A549 (cell line): ENCODE measurements around the gene TNFRSF13B. TPM values are rescaled to one million over a fixed set of nuclear protein-coding genes. Genes with fewer than 3 reads are reported as not detected.

Source experiments
- ATAC-seq, 2 experiments: fragments of 200-7000 bp in 1 of 2; fragments of >200 bp in 1 of 2; cut with Nextera tagmentation in 1 of 2; cut with Tn5 transposase in 1 of 2; 3 replicates each; pipeline versions ENCODE4 v1.8.0 to v1.9.1; 2018 to 2020; ENCODE audit warnings: mild to moderate bottlenecking in 1 of 2, moderate library complexity in 1 of 2
- CTCF ChIA-PET: fragments of 300-600 bp; sonication (Branson Sonifier 250); formaldehyde crosslinking; extraction: SDS; loops from one replicate; lab custom pipeline; 2021; ENCODE audit warnings: antibody characterized with exemption, inconsistent platforms; lab: Yijun Ruan, JAX
- POLR2A ChIA-PET: fragments of 350-600 bp; formaldehyde crosslinking; extraction: SDS; loops from one replicate; lab custom pipeline; 2021; ENCODE audit warnings: antibody characterized with exemption, inconsistent platforms; lab: Yijun Ruan, JAX
- DNase-seq, 2 experiments: peaks; one replicate each; pipeline versions ENCODE4 v3.0.0 to v3.0.0-alpha.2; 2011 to 2016; ENCODE audit warnings: low read depth in 1 of 2, low spot score in 1 of 2
- FAIRE-seq: peaks from 2 replicates; lab custom pipeline; 2011; peaks lifted over from hg19 to GRCh38; lab: Jason Lieb, UNC
- H3K27ac ChIP-seq, 2 experiments: fragments of >200 bp; sonication (Bioruptor Twin); formaldehyde crosslinking; 3 replicates each; pipeline ENCODE4 v1.5.1; 2016 to 2017
- H3K4me1 ChIP-seq: fragments of >200 bp; sonication (Bioruptor Twin); formaldehyde crosslinking; 3 replicates; pipeline ENCODE4 v1.6.1; 2016
- H3K4me2 ChIP-seq: fragments of >200 bp; sonication (Bioruptor Twin); formaldehyde crosslinking; 3 replicates; pipeline ENCODE4 v1.6.1; 2016
- H3K4me3 ChIP-seq: fragments of >200 bp; sonication (Bioruptor Twin); formaldehyde crosslinking; 3 replicates; pipeline ENCODE4 v1.5.1; 2016
- H3K9me3 ChIP-seq: fragments of >200 bp; sonication (Bioruptor Twin); formaldehyde crosslinking; 3 replicates; pipeline ENCODE4 v1.6.1; 2016
- BHLHE40 ChIP-seq: IDR thresholded peaks from 2 replicates; pipeline ENCODE4 v1.6.1; 2012; ENCODE audit warnings: low read depth, low read length, inconsistent platforms
- CEBPB ChIP-seq, 2 experiments: fragments of >200 bp in 1 of 2; sonication (Bioruptor Twin) in 1 of 2; formaldehyde crosslinking in 1 of 2; IDR thresholded peaks; 2 replicates each; pipeline ENCODE4 v1.6.1; 2012 to 2016
- HEYL ChIP-seq: fragments of 250-450 bp; sonication (Bioruptor Pico); IDR thresholded peaks from 2 replicates; pipeline ENCODE4 v1.8.0; 2021; ENCODE audit warnings: mild to moderate bottlenecking, moderate library complexity
- KDM1A ChIP-seq: fragments of 200-600 bp; sonication (generic); IDR thresholded peaks from 2 replicates; pipeline ENCODE4 v1.6.1; 2016; ENCODE audit warnings: low read depth, mild to moderate bottlenecking
- KDM5A ChIP-seq: fragments of 200-600 bp; sonication (generic); IDR thresholded peaks from 2 replicates; pipeline ENCODE4 v1.6.1; 2016; ENCODE audit warnings: antibody characterized with exemption, mild to moderate bottlenecking
- MAFK ChIP-seq: fragments of 450-650 bp; IDR thresholded peaks from 2 replicates; pipeline ENCODE4 v1.6.1; 2014; ENCODE audit not compliant: partially characterized antibody
- MAZ ChIP-seq: fragments of 150-350 bp; IDR thresholded peaks from 2 replicates; pipeline ENCODE4 v1.6.1; 2014; ENCODE audit warnings: antibody characterized with exemption, low read depth, low read length, borderline replicate concordance
- PHF8 ChIP-seq: fragments of 200-600 bp; sonication (generic); IDR thresholded peaks from 2 replicates; pipeline ENCODE4 v1.6.1; 2016; ENCODE audit warnings: low read depth, mild to moderate bottlenecking, antibody characterized with exemption, moderate library complexity, borderline replicate concordance
- RAD21 ChIP-seq, 2 experiments: fragments of >200 bp in 1 of 2; sonication (Bioruptor Twin) in 1 of 2; formaldehyde crosslinking in 1 of 2; IDR thresholded peaks in 1 of 2; conservative IDR thresholded peaks in 1 of 2; 2 replicates in 1 of 2; 3 replicates in 1 of 2; pipeline ENCODE4 v1.6.1; 2012 to 2018; ENCODE audit warnings: inconsistent platforms in 1 of 2
- RCOR1 ChIP-seq: fragments of 150-350 bp; IDR thresholded peaks from 2 replicates; pipeline ENCODE4 v1.6.1; 2014; ENCODE audit warnings: antibody characterized with exemption, low read length, low read depth
- RNF2 ChIP-seq: fragments of 200-600 bp; sonication (generic); IDR thresholded peaks from 2 replicates; pipeline ENCODE4 v1.6.1; 2016; ENCODE audit warnings: low read depth, mild to moderate bottlenecking, antibody characterized with exemption, moderate library complexity, borderline replicate concordance
- SREBF2 ChIP-seq: fragments of 450-650 bp; IDR thresholded peaks from 2 replicates; pipeline ENCODE4 v1.6.1; 2014; ENCODE audit warnings: mild to moderate bottlenecking, moderate library complexity
- TFCP2L1 ChIP-seq: fragments of 250-450 bp; sonication (Bioruptor Pico); IDR thresholded peaks from 2 replicates; pipeline ENCODE4 v1.5.0; 2021; ENCODE audit warnings: mild to moderate bottlenecking
- ZC3H11A ChIP-seq: fragments of 450-650 bp; IDR thresholded peaks from 2 replicates; pipeline ENCODE4 v1.6.1; 2014; ENCODE audit warnings: antibody characterized with exemption, mild to moderate bottlenecking
- ZNF302 ChIP-seq: fragments of 250-450 bp; sonication (Bioruptor Pico); IDR thresholded peaks from 2 replicates; pipeline ENCODE4 v1.9.0; 2021; ENCODE audit warnings: inconsistent platforms, mild to moderate bottlenecking, moderate library complexity
- ZSCAN20 ChIP-seq: fragments of 250-450 bp; sonication (Bioruptor Pico); IDR thresholded peaks from 2 replicates; pipeline ENCODE4 v1.8.0; 2022; ENCODE audit warnings: mild to moderate bottlenecking, moderate library complexity
- WGBS: methylation state at CpG from one replicate; pipeline ENCODE4 v1.1.6; 2017; ENCODE audit errors: missing lambda C conversion rate; 5-methylcytosine and 5-hydroxymethylcytosine counted together
- polyA plus RNA-seq, 4 experiments: library from polyadenylated mRNA; depleted of rRNA in 3 of 4; stranded (reverse); fragments of >200 nt; fragmentation: RNase III in 1 of 4; extraction: RNeasy Plus Mini Kit Qiagen cat#74134 plus additional on column Dnase treatment in 1 of 4; gene quantifications; 2 replicates in 3 of 4; 3 replicates in 1 of 4; pipeline ENCODE4 v1.2.3, GENCODE V29; 2011 to 2017
- TF ChIP-seq, protein P1 (sequence below): IDR thresholded peaks from 2 replicates; pipeline ENCODE4 v1.6.1; 2012
- TF ChIP-seq, protein P2 (sequence below): fragments of 450-650 bp; IDR thresholded peaks from 2 replicates; pipeline ENCODE4 v1.6.1; 2014; ENCODE audit warnings: antibody characterized with exemption
- TF ChIP-seq, protein P3 (sequence below): fragments of 250-450 bp; sonication (Bioruptor Pico); IDR thresholded peaks from 2 replicates; pipeline ENCODE4 v1.5.0; 2020; ENCODE audit warnings: low read depth, mild to moderate bottlenecking, moderate library complexity
- TF ChIP-seq, protein P4 (sequence below): fragments of 250-450 bp; sonication (Bioruptor Pico); IDR thresholded peaks from 2 replicates; pipeline ENCODE4 v1.5.0; 2021; ENCODE audit warnings: mild to moderate bottlenecking, moderate library complexity, borderline replicate concordance
- TF ChIP-seq, protein P5 (sequence below): IDR thresholded peaks from 2 replicates; pipeline ENCODE4 v1.6.1; 2012; ENCODE audit warnings: low read depth, borderline replicate concordance

The TNFRSF13B gene
- polyA plus RNA-seq, 2 of the 4 experiments (the other 2 are of a cell fraction), result not detected

DNA sequence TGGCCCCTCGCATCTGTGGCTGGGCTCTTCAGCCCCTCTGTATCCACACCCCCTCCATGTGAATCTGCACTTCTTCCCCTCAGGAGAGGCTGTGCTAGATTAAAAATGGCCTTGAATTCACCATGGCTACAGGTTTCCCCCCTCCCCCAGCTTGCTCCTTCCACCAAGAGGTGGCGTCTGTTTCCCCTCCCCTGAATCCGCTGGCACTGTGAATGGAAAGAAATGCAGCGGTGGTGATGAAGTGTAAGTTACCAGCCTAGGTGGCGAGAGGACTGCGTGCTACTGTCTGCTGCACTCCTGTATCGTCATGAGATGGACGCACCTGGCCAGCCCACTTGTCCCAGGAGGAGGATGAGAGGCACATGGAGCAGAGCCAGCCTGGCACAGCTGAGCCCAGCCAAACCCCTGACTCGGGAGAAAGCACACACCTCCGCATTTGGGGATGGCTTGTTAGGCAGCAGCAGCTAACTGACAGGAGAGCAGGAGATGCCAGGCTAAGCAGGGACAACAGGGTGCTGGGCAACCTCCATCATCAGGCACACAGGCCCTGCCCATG, 26.2 kb downstream of the TNFRSF13B start:
- ChIA-PET POLR2A (no interaction called here), CTCF (interaction anchor here (0.6 to 2.1 kb wide), 4 partner anchors 8 to 423 kb away, joined by 3 to 5 read pairs (median 4); no protein-coding TSS in a partner anchor)
- Histone ChIP-seq H3K27ac (no peak overlapping the region), H3K4me2 (no peak overlapping the region), H3K4me3 (no peak overlapping the region), H3K4me1 (peaks cover 15% of the 10 kb centered on the region; the same call in 2 of the 3 replicates), H3K9me3 (peaks cover 28% of the 10 kb centered on the region)
- no peak for DNase-seq
- ATAC-seq, result peak in 1 of 2 experiments; percentile 18; a peak in 3 of 6 replicates
- no peak for FAIRE-seq
- TF ChIP-seq HEYL (CRISPR knock-in tag) (no peak), RAD21 (conservative IDR thresholded peaks at IDR 0.05 in 1 of 2, IDR thresholded peaks at IDR 0.05 in 1 of 2) (no peak), BHLHE40 (no peak), RCOR1 (no peak), MAFK (no peak), RNF2 (no peak), MAZ (no peak), KDM5A (no peak)
- TF ChIP-seq, protein P1, sequence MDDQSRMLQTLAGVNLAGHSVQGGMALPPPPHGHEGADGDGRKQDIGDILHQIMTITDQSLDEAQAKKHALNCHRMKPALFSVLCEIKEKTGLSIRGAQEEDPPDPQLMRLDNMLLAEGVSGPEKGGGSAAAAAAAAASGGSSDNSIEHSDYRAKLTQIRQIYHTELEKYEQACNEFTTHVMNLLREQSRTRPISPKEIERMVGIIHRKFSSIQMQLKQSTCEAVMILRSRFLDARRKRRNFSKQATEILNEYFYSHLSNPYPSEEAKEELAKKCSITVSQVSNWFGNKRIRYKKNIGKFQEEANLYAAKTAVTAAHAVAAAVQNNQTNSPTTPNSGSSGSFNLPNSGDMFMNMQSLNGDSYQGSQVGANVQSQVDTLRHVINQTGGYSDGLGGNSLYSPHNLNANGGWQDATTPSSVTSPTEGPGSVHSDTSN, result no peak
- TF ChIP-seq, protein P2, sequence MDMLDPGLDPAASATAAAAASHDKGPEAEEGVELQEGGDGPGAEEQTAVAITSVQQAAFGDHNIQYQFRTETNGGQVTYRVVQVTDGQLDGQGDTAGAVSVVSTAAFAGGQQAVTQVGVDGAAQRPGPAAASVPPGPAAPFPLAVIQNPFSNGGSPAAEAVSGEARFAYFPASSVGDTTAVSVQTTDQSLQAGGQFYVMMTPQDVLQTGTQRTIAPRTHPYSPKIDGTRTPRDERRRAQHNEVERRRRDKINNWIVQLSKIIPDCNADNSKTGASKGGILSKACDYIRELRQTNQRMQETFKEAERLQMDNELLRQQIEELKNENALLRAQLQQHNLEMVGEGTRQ, result no peak
- TF ChIP-seq, protein P3, sequence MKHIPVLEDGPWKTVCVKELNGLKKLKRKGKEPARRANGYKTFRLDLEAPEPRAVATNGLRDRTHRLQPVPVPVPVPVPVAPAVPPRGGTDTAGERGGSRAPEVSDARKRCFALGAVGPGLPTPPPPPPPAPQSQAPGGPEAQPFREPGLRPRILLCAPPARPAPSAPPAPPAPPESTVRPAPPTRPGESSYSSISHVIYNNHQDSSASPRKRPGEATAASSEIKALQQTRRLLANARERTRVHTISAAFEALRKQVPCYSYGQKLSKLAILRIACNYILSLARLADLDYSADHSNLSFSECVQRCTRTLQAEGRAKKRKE (CRISPR knock-in tag), result no peak
- TF ChIP-seq, protein P4, sequence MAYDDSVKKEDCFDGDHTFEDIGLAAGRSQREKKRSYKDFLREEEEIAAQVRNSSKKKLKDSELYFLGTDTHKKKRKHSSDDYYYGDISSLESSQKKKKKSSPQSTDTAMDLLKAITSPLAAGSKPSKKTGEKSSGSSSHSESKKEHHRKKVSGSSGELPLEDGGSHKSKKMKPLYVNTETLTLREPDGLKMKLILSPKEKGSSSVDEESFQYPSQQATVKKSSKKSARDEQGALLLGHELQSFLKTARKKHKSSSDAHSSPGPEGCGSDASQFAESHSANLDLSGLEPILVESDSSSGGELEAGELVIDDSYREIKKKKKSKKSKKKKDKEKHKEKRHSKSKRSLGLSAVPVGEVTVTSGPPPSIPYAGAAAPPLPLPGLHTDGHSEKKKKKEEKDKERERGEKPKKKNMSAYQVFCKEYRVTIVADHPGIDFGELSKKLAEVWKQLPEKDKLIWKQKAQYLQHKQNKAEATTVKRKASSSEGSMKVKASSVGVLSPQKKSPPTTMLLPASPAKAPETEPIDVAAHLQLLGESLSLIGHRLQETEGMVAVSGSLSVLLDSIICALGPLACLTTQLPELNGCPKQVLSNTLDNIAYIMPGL (CRISPR knock-in tag), result no peak
- TF ChIP-seq, protein P5, sequence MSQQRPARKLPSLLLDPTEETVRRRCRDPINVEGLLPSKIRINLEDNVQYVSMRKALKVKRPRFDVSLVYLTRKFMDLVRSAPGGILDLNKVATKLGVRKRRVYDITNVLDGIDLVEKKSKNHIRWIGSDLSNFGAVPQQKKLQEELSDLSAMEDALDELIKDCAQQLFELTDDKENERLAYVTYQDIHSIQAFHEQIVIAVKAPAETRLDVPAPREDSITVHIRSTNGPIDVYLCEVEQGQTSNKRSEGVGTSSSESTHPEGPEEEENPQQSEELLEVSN, result no peak
- WGBS, result 66% methylated on average over 10 of the region's 10 CpGs

DNA sequence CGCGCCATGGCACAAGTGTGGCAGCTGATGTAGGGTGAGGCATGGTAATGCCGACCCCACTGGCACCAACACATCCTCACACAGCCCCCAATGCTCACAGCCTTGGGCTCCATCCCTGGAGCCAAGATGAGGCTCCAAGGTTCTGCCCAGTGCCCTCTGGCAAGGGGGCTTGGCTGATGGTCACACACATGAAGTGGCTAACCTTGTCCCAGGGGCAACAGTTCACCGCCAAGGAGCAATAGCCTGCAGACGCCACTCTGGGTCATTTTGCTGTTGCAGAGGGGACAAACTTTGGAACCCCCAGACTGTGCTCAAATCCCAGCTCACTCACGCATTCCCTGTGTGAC, 26.8 kb downstream of the TNFRSF13B start:
- WGBS, result 59% methylated on average over 5 of the region's 6 CpGs
- peaks cover 22% of the 10 kb centered on the region for H3K9me3 ChIP-seq
- H3K27ac ChIP-seq, result no peak overlapping the region
- H3K4me1 ChIP-seq, result peaks cover 15% of the 10 kb centered on the region; the same call in 2 of the 3 replicates
- ATAC-seq, result peak in 1 of 2 experiments; percentile 10; a peak in 1 of 6 replicates
- TF ChIP-seq, protein P5, result no peak
- TF ChIP-seq CEBPB (IDR thresholded peaks at IDR 0.05) (no peak), RCOR1 (no peak), HEYL (CRISPR knock-in tag) (no peak), KDM1A (no peak), SREBF2 (no peak), ZSCAN20 (CRISPR knock-in tag) (no peak), ZNF302 (CRISPR knock-in tag) (no peak), PHF8 (no peak), TFCP2L1 (no peak), ZC3H11A (no peak)
- TF ChIP-seq, all 56 proteins: peak for 0
- FAIRE-seq (no peak), DNase-seq (no peak)
- ChIA-PET POLR2A (no interaction called here), CTCF (interaction anchor here (0.6 to 2.1 kb wide), 4 partner anchors 9 to 422 kb away, joined by 3 to 5 read pairs (median 4); no protein-coding TSS in a partner anchor)
- no peak overlapping the region for H3K4me2 ChIP-seq
- H3K4me3 ChIP-seq, result no peak overlapping the region
